ENCODE results near the gene EXOSC3.
"Not testable (repeated sequence)": the region's sequence is repeated elsewhere in the genome, so short reads cannot be mapped to it uniquely, and the experiment has no call there.

Gene EXOSC3

DNA sequence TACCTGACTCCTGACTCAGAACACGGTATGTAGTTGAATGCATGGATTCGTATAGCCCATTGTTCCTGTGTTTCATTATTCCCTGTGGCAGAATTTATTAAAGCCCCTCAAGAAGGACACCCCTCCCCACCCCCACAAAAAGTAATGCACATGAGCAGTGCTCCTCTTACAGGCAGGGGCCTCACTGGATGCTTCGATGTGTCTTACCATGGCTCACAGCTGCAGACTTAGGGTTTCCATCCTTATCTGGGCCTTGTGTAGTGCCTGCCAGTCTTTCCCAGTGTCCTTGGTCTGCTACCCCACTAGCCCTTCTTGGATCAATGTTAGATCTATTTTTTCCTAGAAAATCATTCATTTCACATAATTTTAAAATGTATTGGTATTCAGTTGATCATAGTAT, 14.9 kb downstream of the EXOSC3 start:
- Histone ChIP-seq H3K9ac (ENCODE audit: insufficient read length, low read depth) (no peak overlapping the region), H3K36me3 (ENCODE audit: insufficient read depth, insufficient read length, low read length) (peaks cover 41% of the 10 kb centered on the region), H3K4me1 (ENCODE audit: insufficient read depth, insufficient read length) (no peaks in the 10 kb centered on the region), H3K27me3 (ENCODE audit: insufficient read depth, insufficient read length) (no peaks in the 10 kb centered on the region), H3K9me3 (ENCODE audit: insufficient read depth, low read length) (no peaks in the 10 kb centered on the region), H3K4me3 (ENCODE audit: insufficient read length, low read depth) (no peak overlapping the region)
- TF ChIP-seq SUZ12 (IDR thresholded peaks at IDR 0.05; ENCODE audit: extremely low read depth, insufficient read depth, insufficient read length) (no peak), ZNF274 (IDR thresholded peaks at IDR 0.05; ENCODE audit: low read depth, low read length) (no peak), YY1 (IDR thresholded peaks at IDR 0.05; ENCODE audit: insufficient read depth, insufficient read length) (no peak)
- no peak for DNase-seq (ENCODE audit: low read depth, low spot score)

DNA sequence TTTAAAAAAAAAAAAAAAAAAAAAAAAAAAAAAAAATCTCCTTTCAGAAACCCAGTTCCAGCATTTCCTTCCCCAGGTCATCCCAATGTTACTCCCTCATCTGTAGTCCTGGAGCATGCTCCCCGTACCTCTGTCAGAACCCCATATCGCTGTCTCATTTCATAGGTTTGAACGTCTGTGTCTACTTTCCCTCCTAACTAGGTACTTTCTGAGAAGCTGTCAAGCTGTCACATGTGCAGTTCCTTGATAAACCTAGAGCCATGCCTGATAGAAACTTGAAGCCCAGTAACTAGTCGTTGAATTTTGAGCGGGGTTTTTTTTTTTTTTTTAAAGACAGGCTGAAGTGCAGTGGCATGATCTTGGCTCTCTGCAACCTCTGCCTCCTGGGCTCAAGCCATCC, 15.6 kb downstream of the EXOSC3 start:
- Histone ChIP-seq H3K9me3 (ENCODE audit: insufficient read depth, low read length) (no peaks in the 10 kb centered on the region), H3K4me3 (ENCODE audit: insufficient read length, low read depth) (no peak overlapping the region), H3K27me3 (ENCODE audit: insufficient read depth, insufficient read length) (no peaks in the 10 kb centered on the region), H3K36me3 (ENCODE audit: insufficient read depth, insufficient read length, low read length) (peaks cover 38% of the 10 kb centered on the region), H3K4me1 (ENCODE audit: insufficient read depth, insufficient read length) (no peaks in the 10 kb centered on the region), H3K9ac (ENCODE audit: insufficient read length, low read depth) (no peak overlapping the region)
- TF ChIP-seq YY1 (IDR thresholded peaks at IDR 0.05; ENCODE audit: insufficient read depth, insufficient read length) (no peak), SUZ12 (IDR thresholded peaks at IDR 0.05; ENCODE audit: extremely low read depth, insufficient read depth, insufficient read length) (no peak), ZNF274 (IDR thresholded peaks at IDR 0.05; ENCODE audit: low read depth, low read length) (no peak)
- no peak for DNase-seq (ENCODE audit: low read depth, low spot score)

DNA sequence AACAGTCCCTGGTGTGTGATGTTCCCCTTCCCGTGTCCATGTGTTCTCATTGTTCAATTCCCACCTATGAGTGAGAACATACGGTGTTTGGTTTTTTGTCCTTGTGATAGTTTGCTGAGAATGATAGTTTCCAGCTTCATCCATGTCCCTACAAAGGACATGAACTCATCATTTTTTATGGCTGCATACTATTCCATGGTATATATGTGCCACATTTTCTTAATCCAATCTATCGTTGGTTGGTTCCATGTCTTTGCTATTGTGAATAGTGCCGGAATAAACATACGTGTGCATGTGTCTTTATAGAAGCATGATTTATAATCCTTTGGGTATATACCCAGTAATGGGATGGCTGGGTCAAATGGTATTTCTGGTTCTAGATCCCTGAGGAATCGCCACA, 19.6 kb downstream of the EXOSC3 start:
- H3K9ac ChIP-seq (ENCODE audit: insufficient read length, low read depth); H3K27me3 ChIP-seq (ENCODE audit: insufficient read depth, insufficient read length); H3K9me3 ChIP-seq (ENCODE audit: insufficient read depth, low read length); H3K4me3 ChIP-seq (ENCODE audit: insufficient read length, low read depth); DNase-seq (ENCODE audit: low read depth, low spot score); H3K4me1 ChIP-seq (ENCODE audit: insufficient read depth, insufficient read length); H3K36me3 ChIP-seq (ENCODE audit: insufficient read depth, insufficient read length, low read length): not testable (repeated sequence)

DNA sequence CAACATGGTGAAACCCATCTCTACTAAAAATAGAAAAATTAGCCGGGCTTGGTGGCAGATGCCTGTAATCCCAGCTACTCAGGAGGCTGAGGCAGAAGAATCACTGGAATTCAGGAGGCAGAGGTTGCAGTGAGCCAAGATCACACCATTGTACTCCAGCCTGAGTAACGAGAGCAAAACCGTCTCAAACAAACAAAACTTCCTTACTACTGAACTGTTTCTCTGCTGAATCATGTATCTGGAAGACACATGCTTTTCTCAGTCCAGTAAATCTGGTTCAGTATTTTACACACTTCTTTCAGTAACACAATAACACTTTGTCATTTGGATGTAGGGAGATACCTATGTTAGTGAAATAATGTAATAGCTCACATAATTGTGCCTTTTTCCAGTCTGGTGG, 23.4 kb downstream of the EXOSC3 start:
- Histone ChIP-seq H3K36me3 (ENCODE audit: insufficient read depth, insufficient read length, low read length) (peaks cover 7% of the 10 kb centered on the region), H3K9me3 (ENCODE audit: insufficient read depth, low read length) (no peaks in the 10 kb centered on the region), H3K4me1 (ENCODE audit: insufficient read depth, insufficient read length) (no peaks in the 10 kb centered on the region), H3K27me3 (ENCODE audit: insufficient read depth, insufficient read length) (no peaks in the 10 kb centered on the region), H3K9ac (ENCODE audit: insufficient read length, low read depth) (no peak overlapping the region), H3K4me3 (ENCODE audit: insufficient read length, low read depth) (no peak overlapping the region)
- no peak for DNase-seq (ENCODE audit: low read depth, low spot score)
- no peak for TF ChIP-seq ZNF274 (IDR thresholded peaks at IDR 0.05; ENCODE audit: low read depth, low read length)
- no peak for TF ChIP-seq YY1 (IDR thresholded peaks at IDR 0.05; ENCODE audit: insufficient read depth, insufficient read length)
- TF ChIP-seq SUZ12 (IDR thresholded peaks at IDR 0.05; ENCODE audit: extremely low read depth, insufficient read depth, insufficient read length) = no peak

DNA sequence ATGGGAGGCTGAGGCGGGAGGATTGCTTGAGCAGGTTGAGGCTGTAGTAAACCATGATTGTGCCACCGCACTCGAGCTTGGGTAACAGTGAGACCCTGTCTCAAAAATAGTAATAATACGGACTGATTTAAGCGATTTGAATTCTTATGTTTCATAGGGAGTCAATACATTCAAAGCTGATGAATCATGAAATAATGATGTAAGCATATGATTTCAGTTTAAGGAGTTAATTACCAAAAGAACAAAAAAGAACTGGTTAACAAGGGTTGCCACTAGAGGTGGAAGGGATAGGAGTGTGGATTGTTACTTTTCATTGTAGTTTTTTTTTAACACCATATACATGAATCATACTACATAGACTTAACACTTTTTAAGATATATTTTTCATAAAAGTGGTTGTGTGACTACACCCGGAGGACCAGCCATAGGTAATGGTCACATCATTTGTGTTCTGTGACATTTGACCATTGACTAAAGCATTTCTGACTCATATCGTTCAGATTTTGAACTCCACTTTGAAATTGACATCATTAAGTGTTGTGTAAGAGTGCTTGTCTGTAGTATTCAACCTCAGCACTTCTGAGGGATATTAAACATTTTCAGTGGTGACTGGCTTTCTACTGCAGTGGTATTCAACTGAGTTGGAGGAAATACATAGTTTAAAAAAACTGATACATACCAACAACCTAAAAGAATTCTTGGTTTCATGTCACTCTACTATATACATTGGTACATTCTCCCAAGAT, 24.3 kb downstream of the EXOSC3 start:
- Histone ChIP-seq H3K9ac (ENCODE audit: insufficient read length, low read depth) (no peak overlapping the region), H3K27me3 (ENCODE audit: insufficient read depth, insufficient read length) (no peaks in the 10 kb centered on the region), H3K4me1 (ENCODE audit: insufficient read depth, insufficient read length) (no peaks in the 10 kb centered on the region), H3K36me3 (ENCODE audit: insufficient read depth, insufficient read length, low read length) (peaks cover 7% of the 10 kb centered on the region), H3K4me3 (ENCODE audit: insufficient read length, low read depth) (no peak overlapping the region), H3K9me3 (ENCODE audit: insufficient read depth, low read length) (no peaks in the 10 kb centered on the region)
- DNase-seq (ENCODE audit: low read depth, low spot score) = no peak
- TF ChIP-seq ZNF274 (IDR thresholded peaks at IDR 0.05; ENCODE audit: low read depth, low read length) (no peak), SUZ12 (IDR thresholded peaks at IDR 0.05; ENCODE audit: extremely low read depth, insufficient read depth, insufficient read length) (no peak), YY1 (IDR thresholded peaks at IDR 0.05; ENCODE audit: insufficient read depth, insufficient read length) (no peak)

DNA sequence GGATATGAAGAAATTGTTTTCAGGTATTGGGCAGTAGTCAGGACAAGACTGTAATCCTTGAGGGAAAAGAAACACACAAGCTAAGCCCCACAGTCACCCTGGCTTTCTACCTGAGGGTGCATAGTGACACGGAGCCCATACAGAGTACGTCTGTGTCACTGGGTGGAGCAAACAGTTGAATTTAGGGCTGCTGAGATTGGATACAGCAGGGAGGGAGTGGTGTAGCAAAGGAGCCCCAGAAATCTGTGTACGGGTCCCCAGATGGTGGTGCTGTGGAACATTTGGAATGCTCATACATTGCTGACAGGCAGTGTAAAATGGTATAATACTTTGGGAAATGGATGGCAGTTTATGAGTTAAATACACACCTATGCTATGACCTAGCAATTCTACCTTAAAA, 26.1 kb downstream of the EXOSC3 start:
- Histone ChIP-seq H3K9ac (ENCODE audit: insufficient read length, low read depth) (no peak overlapping the region), H3K4me1 (ENCODE audit: insufficient read depth, insufficient read length) (no peaks in the 10 kb centered on the region), H3K4me3 (ENCODE audit: insufficient read length, low read depth) (no peak overlapping the region), H3K27me3 (ENCODE audit: insufficient read depth, insufficient read length) (no peaks in the 10 kb centered on the region), H3K36me3 (ENCODE audit: insufficient read depth, insufficient read length, low read length) (peaks cover 4% of the 10 kb centered on the region), H3K9me3 (ENCODE audit: insufficient read depth, low read length) (no peaks in the 10 kb centered on the region)
- no peak for TF ChIP-seq SUZ12 (IDR thresholded peaks at IDR 0.05; ENCODE audit: extremely low read depth, insufficient read depth, insufficient read length)
- TF ChIP-seq ZNF274 (IDR thresholded peaks at IDR 0.05; ENCODE audit: low read depth, low read length) = no peak
- no peak for DNase-seq (ENCODE audit: low read depth, low spot score)

DNA sequence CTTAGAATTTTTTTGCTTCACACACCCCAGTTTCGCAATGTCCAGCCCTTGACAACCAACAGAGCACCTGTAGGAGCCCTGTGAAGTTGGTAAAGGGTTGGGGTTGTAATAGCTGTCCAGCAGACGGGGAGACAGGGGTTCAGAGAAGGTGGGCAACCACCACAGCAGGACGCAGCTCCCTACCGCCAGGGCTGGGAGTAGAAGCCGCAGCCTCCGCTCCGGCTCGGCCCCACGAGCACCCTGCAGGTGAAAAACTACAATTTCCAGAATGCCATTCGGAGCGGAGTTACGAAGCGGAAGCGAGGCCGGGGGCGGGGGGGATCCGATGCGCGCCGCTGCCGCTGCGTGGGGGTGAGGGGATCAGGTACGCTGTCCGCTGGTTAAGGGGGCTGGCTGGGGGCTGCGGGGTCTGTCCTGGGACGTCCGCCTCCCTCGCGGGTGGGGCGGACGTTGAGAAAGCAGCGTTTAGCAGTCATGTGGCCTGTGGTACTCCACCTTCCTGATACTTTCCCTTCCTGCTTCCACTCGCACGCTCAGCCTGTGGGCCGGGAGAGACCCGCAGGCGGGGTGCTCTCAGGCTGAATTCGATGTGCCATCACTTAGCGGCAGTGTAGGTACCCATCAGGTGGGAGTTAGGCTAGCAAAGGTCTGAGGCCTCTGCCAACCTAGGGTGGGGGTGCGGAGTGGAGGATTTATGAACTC, 31.2 kb downstream of the EXOSC3 start, which contains the start of gene TRMT10B:
TSS of gene TRMT10B (plus strand) at position 317 of the 702 bp plus-strand sequence. CDS start 8,127 bp downstream, outside the sequence.
- peak; percentile 50 for DNase-seq (ENCODE audit: low read depth, low spot score)
- TF ChIP-seq SUZ12 (IDR thresholded peaks at IDR 0.05; ENCODE audit: extremely low read depth, insufficient read depth, insufficient read length) = no peak
- Histone ChIP-seq H3K9me3 (ENCODE audit: insufficient read depth, low read length) (peaks cover 5% of the 10 kb centered on the region; the same call in 1 of the 2 replicates), H3K9ac (ENCODE audit: insufficient read length, low read depth) (peak within 1 kb of the TSS; percentile 95), H3K27me3 (ENCODE audit: insufficient read depth, insufficient read length) (no peaks in the 10 kb centered on the region), H3K4me1 (ENCODE audit: insufficient read depth, insufficient read length) (no peaks in the 10 kb centered on the region), H3K4me3 (ENCODE audit: insufficient read length, low read depth) (peak within 1 kb of the TSS; percentile 79), H3K36me3 (ENCODE audit: insufficient read depth, insufficient read length, low read length) (peaks cover 4% of the 10 kb centered on the region)
